ENCODE measurements around the gene COL25A1.
A peak's percentile ranks its signal among the peaks of the same experiment; 100 is the strongest.

The COL25A1 gene

DNA sequence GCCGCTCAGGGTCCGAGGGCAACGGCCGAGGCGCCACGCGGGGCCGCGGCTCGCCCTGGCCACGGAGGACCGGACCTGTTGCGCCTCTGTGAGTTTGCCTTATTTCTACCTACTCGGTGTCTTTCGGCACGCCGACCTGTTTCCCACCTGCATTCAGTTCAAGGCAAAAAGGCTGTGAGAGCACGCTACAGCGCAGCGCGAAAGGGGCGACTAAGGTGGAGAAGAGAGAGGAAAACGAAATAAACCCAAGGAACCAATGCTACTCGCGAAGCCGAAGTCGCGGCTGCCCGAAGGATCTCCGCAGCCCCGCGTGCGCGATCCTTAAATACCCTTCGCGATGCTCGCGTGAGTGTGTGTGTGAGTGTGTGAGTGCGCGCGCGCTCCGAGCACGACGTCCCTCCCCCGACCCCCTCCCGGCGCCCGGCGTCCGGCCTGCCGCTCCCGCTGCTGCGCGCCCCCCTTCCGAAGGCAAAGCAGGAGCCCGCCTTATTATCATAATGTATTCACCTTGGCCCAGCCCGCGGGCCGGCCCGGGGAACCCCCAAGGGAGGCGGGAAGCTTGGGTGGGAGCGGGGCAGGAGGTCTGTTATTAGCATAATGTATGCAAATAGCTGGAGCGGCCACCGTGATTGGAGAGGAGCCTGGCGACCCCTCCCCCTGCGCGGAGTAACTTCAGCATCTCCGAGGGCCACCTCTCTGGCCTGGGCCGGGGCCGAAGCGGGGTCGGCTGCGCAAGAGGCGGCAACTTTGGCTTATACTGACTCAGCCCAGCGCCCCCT lies at the start of gene COL25A1:
Gene COL25A1, minus strand, starts transcription at position 298 of the 779 bp plus-strand sequence.
- no peak for DNase-seq (ENCODE audit: low spot score)

DNA sequence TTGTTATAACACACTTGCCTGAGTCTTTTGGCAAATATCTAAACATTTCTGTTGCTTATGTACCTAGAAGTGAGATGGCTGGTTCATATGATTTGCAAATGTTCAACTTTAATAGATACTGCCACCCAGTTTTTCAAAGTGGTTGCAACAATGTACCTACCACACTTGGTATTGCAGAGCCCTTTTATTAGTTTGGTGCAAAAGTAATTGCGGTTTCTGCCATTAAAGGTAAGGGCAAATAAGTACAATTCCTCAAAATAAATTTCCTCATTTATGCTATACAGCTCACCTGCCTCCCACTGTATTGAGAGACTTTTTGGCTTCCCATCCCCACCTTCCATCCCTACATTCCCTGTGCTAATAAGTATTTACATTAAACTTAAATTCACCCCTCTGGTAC lies 47.7 kb upstream of the COL25A1 start:
- no peak for DNase-seq (ENCODE audit: low spot score)

- DNase-seq (ENCODE audit: low spot score), result no peak
Observed at GRCh38 chr4:109334129-109335105, 32.0 kb upstream of the COL25A1 start.

DNA sequence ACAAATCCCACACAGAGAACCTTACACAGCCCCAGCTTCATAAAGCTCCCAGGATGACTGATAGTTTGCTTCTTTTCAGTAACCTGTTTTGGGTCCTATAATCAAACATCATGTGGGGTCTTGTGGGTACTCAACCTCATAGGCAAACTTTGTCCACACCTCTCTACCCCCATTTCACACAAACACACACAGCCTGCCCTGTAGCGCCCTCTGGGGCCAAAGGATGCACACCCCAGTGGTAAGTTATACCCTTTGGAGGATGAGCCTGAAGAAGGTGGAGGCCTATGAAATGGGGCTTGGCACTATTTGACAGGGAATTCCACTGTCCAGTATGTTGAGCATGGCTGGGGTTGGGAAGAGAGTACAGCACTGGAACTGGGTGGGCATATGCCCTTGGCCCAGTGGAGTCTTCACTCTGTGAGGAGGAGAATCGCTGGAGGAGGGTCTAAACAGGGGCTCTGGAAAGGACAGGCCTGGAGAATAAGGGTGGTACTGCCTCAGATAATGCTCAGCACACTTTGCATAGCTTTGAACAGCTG lies 30.5 kb upstream of the COL25A1 start:
- peak; percentile 53 for DNase-seq (ENCODE audit: low spot score)

DNA sequence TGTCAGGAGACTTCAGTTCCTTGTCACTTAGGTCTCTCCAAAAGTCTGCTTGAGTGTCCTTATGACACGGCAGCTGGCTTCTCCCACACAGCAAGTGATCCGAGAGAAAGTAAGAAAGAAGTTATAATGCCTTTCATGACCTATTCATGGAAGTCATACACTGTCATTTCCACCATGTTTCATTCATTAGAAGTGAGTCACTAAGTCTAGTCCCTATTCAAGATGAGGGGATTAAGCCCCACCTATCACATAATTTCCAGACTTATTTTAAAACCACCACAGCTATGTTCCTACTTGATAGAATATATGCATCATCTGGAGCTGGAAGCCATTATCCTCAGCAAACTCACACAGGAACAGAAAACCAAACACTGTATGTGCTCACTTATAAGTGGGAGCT lies 25.2 kb upstream of the COL25A1 start:
- no peak for DNase-seq (ENCODE audit: low spot score)

- no peak for DNase-seq (ENCODE audit: low spot score)
Observed at GRCh38 chr4:109325698-109326097, 23.2 kb upstream of the COL25A1 start.

GRCh38 chr4:109323348-109323747 lies 20.9 kb upstream of the COL25A1 start:
- DNase-seq (ENCODE audit: low spot score), result no peak

DNA sequence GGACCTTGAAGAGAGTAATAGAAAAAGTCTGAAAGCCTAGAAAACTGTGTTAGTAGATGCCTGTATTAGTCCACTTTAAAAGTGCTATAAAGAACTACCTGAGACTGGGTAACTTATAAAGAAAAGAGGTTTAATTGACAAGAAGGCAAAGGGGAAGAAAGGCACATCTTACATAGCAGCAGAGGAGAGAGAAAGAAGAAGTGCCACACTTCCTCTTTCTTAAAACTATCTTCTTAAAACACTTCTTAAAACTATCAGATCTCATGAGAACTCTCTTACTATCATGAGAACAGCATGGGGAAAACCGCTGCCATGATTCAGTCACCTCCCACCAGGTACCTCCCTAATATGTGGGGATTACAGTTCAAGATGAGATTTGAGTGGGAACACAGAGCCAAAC lies 18.8 kb upstream of the COL25A1 start:
- peak; percentile 16 for DNase-seq (ENCODE audit: low spot score)

GRCh38 chr4:109319684-109320083 lies 17.2 kb upstream of the COL25A1 start:
- DNase-seq (ENCODE audit: low spot score), result no peak

GRCh38 chr4:109319156-109319555 lies 16.7 kb upstream of the COL25A1 start:
- DNase-seq (ENCODE audit: low spot score), result no peak

GRCh38 chr4:109315818-109316217 lies 13.4 kb upstream of the COL25A1 start:
- no peak for DNase-seq (ENCODE audit: low spot score)

GRCh38 chr4:109315341-109315740 lies 12.9 kb upstream of the COL25A1 start:
- no peak for DNase-seq (ENCODE audit: low spot score)

DNA sequence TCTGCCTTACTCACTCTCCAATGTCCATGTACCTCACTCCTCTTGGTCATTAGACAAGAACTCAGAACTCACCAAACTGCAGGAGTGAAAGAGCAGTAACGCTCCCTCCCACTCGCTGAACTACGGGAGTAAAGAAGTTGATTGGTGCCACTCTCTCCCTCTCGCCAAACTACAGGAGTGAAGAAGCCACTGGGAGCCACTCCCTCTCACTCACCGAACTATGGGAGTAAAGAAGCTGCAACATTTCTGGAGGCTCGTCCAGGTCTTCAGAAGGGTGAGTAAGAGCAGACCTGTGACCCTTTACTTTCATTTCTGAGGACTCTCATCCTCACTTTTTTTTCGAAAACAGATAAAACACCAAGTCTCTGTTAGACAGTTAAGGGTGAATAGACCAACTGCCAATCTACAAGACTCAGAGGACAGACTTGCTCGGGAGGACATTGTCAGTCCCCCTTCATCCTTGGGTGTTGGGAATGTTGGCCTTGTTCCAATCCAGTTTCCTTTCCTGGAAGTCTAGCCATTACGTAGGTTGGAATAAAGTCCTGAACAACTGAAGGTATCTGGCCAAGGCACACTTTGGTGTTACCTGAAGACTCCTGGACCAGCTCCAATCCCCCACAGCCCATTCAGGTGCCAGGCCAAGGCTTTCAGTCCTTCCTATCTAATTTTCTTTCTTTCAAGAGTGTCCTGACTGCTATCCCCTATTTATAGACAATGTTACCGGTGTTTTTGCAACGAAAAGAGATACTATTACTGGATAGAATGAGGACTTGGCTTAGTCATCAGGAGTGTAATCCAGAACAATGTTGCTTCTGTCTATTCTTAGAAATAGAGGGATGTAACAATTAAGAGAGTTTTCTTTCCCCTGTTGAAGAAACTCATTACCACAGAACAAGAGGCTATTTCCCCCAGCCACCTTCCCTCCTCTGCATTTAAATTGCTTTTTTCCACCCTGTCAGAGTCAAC lies 11.0 kb upstream of the COL25A1 start:
- no peak for DNase-seq (ENCODE audit: low spot score)

DNA sequence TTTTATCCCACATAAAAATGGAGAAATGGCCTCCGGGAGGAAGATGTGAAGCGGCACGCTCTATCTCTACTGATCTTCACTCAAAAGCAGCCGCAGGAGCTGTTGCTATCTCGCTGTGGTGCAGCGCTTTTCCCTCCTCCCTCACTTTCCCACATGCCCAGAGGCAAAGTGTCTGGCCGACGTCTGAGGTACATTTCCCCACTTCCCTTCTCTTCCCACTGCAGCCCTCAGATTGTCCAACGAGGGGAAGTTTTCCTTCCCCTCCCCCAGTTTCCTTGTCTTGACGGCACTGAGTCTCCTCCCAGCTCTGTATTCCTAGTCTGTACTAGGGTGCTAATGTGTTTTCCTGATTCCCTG lies 660 bp upstream of the COL25A1 start:
- DNase-seq (ENCODE audit: low spot score), result no peak

DNA sequence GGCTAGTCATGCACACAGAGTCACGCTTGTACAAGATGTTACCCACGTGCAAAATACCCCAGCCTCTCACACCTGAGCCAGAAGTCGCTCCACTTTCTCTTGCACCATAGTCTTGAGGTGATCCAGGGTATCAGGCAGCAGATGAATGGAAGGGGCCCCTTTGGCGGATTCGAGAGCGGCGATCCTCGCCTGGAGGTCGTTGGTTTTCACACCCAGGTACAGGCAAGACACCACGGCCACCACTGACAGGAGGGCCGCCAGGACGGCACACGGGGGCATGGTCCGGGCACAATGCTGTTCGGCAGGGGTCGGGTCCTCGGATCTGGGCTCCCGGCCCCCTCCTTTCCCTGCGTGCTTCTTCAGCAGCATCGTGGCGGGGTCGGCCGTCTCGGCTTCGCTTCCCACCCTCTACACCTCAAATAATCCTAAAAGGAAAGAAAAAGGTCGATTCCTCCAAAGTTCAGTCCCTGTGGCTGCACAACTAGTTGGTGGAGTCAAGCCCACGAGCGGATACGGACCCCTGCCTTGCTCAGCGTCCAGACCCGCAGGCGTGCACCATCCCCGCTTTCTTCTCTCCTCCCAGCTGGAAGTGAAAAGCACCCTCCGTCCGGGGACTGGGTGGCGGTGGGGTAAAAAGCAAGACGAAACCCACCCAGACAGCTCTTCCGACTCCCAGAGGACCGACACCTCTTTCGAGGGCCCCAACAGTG lies 652 bp downstream of the COL25A1 start:
- no peak for DNase-seq (ENCODE audit: low spot score)

DNA sequence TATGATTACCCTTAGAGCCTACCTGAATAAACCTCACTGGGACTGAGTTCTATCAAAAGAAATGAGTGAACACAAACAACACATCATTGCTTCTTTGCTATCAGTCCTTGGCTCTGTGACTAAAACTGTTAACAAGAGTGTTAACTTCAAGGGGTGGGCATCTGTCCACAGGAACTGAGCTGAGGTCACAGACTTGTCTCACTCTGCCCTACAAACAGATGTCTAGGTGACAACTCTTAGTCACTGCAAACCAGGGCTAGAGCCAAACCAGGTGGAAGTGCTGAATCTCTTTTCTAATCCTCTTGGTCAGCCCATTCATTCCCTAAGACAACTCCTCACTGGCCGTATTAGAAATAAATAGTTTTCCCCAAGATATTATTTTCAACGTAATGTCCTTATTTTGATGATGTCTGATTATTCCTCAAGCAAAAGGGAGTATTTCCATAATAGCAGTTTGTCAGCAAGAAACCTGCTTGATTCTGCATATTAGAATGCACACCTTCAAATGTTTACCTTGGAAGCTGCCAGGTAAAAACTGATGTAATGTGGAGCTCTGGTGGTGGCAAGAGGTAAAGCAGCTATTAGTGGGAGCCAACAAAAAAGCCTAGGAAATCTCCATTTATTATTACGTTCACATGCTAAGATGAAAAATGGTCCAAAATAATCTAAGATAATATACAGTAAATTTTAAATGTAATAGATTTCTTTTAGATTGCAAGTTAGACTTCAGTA lies 4.0 kb downstream of the COL25A1 start:
- DNase-seq (ENCODE audit: low spot score), result peak; percentile 34

DNA sequence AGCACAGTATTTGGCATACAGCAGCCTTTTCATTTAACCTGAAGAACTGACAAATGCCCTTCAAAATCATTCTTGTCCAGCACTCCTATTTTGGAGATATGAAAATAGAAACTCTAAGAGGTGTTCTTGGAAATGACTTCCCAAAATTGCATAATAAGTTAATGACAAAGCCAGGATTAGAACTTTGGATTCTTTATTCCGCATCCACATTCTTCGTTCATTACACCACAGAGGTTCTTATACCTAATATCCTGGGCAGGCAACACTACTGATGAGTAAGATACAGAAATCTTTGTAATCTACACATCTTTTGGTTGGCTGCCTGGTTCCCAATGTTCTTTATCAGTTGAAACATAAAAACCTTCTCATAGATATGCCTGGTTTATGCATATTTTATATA lies 5.9 kb downstream of the COL25A1 start:
- DNase-seq (ENCODE audit: low spot score), result no peak

- no peak for DNase-seq (ENCODE audit: low spot score)
Observed at GRCh38 chr4:109295081-109295480, 7.4 kb downstream of the COL25A1 start.

- no peak for DNase-seq (ENCODE audit: low spot score)
Observed at GRCh38 chr4:109294468-109295020, 7.9 kb downstream of the COL25A1 start.

- peak; percentile 72 for DNase-seq (ENCODE audit: low spot score)
Observed at GRCh38 chr4:109294006-109294405, 8.5 kb downstream of the COL25A1 start.
